Measurements from ENCODE around the gene VN1R4.
"Not testable (repeated sequence)": the region's sequence is repeated elsewhere in the genome, so short reads cannot be mapped to it uniquely, and the experiment has no call there.

The VN1R4 gene

GRCh38 chr19:53290758-53291549 is 23.4 kb upstream of the VN1R4 start:
- no peak overlapping the region for H3K4me2 ChIP-seq (ENCODE audit: low read length)
- no peak overlapping the region for H3K4me3 ChIP-seq (ENCODE audit: low read depth, low read length)
- no peaks in the 10 kb centered on the region for H3K36me3 ChIP-seq (ENCODE audit: control insufficient read depth, insufficient read depth, low read length)
- no peaks in the 10 kb centered on the region for H3K4me1 ChIP-seq
- peaks cover 3% of the 10 kb centered on the region for H3K9me3 ChIP-seq (ENCODE audit: control insufficient read depth, low read length)
- H3K79me2 ChIP-seq, result no peaks in the 10 kb centered on the region
- no peak overlapping the region for H3K27ac ChIP-seq
- no peaks in the 10 kb centered on the region for H3K27me3 ChIP-seq (ENCODE audit: control insufficient read depth, insufficient read depth, low read length)
- no peak for TF ChIP-seq CTCF (IDR thresholded peaks at IDR 0.05)
- no peak overlapping the region for H2AFZ ChIP-seq
- no peak overlapping the region for H3K9ac ChIP-seq

GRCh38 chr19:53285087-53285486 is 17.6 kb upstream of the VN1R4 start:
- no peak for TF ChIP-seq CTCF (IDR thresholded peaks at IDR 0.05)
- no peak overlapping the region for H3K9ac ChIP-seq

DNA sequence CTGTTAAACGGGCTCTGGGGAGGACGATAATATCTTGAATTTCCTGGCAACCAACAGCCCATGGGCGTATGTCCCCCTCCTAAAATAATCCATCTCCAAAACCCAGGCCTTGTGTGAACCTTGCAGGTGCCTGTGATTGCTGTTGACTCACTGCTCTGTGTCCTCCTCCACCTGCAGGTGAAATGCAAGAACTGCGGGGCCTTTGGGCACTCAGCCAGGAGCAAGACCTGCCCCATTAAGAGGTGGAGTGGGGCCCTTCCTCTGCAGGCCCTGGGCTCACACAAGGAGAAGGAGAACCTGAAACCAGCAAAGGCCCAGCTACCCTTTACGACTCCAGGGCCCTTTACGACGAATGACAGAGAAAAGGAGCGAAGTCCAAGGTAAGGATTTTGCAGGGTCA is 14.4 kb upstream of the VN1R4 start:
- H3K4me3 ChIP-seq (ENCODE audit: low read depth, low read length); H2AFZ ChIP-seq; H3K9ac ChIP-seq; H3K27ac ChIP-seq; H3K4me2 ChIP-seq (ENCODE audit: low read length); H3K9me3 ChIP-seq (ENCODE audit: control insufficient read depth, low read length); H3K79me2 ChIP-seq; H3K36me3 ChIP-seq (ENCODE audit: control insufficient read depth, insufficient read depth, low read length); H3K27me3 ChIP-seq (ENCODE audit: control insufficient read depth, insufficient read depth, low read length); H3K4me1 ChIP-seq: not testable (repeated sequence)

More at GRCh38 chr19:53285087-53285486, 17.6 kb upstream of the VN1R4 start:
- Histone ChIP-seq H3K4me2 (ENCODE audit: low read length) (no peak overlapping the region), H3K79me2 (no peaks in the 10 kb centered on the region), H3K36me3 (ENCODE audit: control insufficient read depth, insufficient read depth, low read length) (no peaks in the 10 kb centered on the region), H3K27ac (no peak overlapping the region), H3K9me3 (ENCODE audit: control insufficient read depth, low read length) (no peaks in the 10 kb centered on the region), H3K4me1 (no peaks in the 10 kb centered on the region), H3K27me3 (ENCODE audit: control insufficient read depth, insufficient read depth, low read length) (no peaks in the 10 kb centered on the region), H3K4me3 (ENCODE audit: low read depth, low read length) (no peak overlapping the region), H2AFZ (no peak overlapping the region)

GRCh38 chr19:53275480-53275879 is 8.0 kb upstream of the VN1R4 start:
- no peaks in the 10 kb centered on the region for H3K4me1 ChIP-seq
- H3K27ac ChIP-seq, result no peak overlapping the region
- no peaks in the 10 kb centered on the region for H3K27me3 ChIP-seq (ENCODE audit: control insufficient read depth, insufficient read depth, low read length)
- no peak overlapping the region for H3K4me3 ChIP-seq (ENCODE audit: low read depth, low read length)
- no peak overlapping the region for H3K9ac ChIP-seq
- no peaks in the 10 kb centered on the region for H3K79me2 ChIP-seq
- H3K4me2 ChIP-seq (ENCODE audit: low read length), result no peak overlapping the region
- no peaks in the 10 kb centered on the region for H3K36me3 ChIP-seq (ENCODE audit: control insufficient read depth, insufficient read depth, low read length)
- no peak for TF ChIP-seq CTCF (IDR thresholded peaks at IDR 0.05)
- H2AFZ ChIP-seq, result no peak overlapping the region
- H3K9me3 ChIP-seq (ENCODE audit: control insufficient read depth, low read length), result no peaks in the 10 kb centered on the region

DNA sequence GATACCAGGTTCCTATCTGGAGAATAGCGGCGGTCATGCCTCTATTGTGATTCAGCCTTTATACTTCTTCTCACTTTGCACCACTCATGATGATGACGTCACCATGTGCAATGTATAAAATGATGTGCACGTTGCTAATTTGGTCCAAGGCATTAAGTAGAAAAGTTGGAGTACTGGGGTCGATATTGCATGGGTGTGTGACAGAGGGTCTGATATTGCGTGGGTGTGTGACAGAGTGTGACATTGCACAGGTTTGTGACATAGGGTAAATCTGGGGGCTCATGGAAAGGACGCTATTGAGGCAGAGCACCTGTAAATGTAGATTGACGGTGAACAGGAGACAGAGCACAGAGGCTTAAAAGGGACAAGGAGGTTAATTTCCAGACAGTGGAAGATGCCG is 4.5 kb upstream of the VN1R4 start:
- TF ChIP-seq CTCF (IDR thresholded peaks at IDR 0.05), result no peak
- Histone ChIP-seq H3K4me1 (no peaks in the 10 kb centered on the region), H3K36me3 (ENCODE audit: control insufficient read depth, insufficient read depth, low read length) (no peaks in the 10 kb centered on the region), H3K27ac (no peak overlapping the region), H3K4me2 (ENCODE audit: low read length) (no peak overlapping the region), H3K27me3 (ENCODE audit: control insufficient read depth, insufficient read depth, low read length) (no peaks in the 10 kb centered on the region), H3K79me2 (no peaks in the 10 kb centered on the region), H3K9me3 (ENCODE audit: control insufficient read depth, low read length) (no peaks in the 10 kb centered on the region), H3K9ac (no peak overlapping the region), H3K4me3 (ENCODE audit: low read depth, low read length) (no peak overlapping the region), H2AFZ (no peak overlapping the region)

- not testable (repeated sequence) for H3K27ac ChIP-seq
Observed at GRCh38 chr19:53269861-53270260, 2.3 kb upstream of the VN1R4 start.

GRCh38 chr19:53257715-53258342 is 9.7 kb downstream of the VN1R4 start, which contains the start of gene VN1R2:
VN1R2 (plus strand) TSS chr19:53258292; CDS start chr19:53258376, 84 bp downstream.
- not testable (repeated sequence) for H3K4me1 ChIP-seq; H3K27ac ChIP-seq; H3K4me3 ChIP-seq (ENCODE audit: low read depth, low read length); H2AFZ ChIP-seq; H3K9ac ChIP-seq; H3K79me2 ChIP-seq; H3K27me3 ChIP-seq (ENCODE audit: control insufficient read depth, insufficient read depth, low read length); H3K9me3 ChIP-seq (ENCODE audit: control insufficient read depth, low read length); H3K36me3 ChIP-seq (ENCODE audit: control insufficient read depth, insufficient read depth, low read length); H3K4me2 ChIP-seq (ENCODE audit: low read length)

More at GRCh38 chr19:53269861-53270260, 2.3 kb upstream of the VN1R4 start:
- not testable (repeated sequence) for H3K27me3 ChIP-seq (ENCODE audit: control insufficient read depth, insufficient read depth, low read length); H3K4me3 ChIP-seq (ENCODE audit: low read depth, low read length); H3K4me2 ChIP-seq (ENCODE audit: low read length); H3K36me3 ChIP-seq (ENCODE audit: control insufficient read depth, insufficient read depth, low read length); H3K79me2 ChIP-seq; H3K9me3 ChIP-seq (ENCODE audit: control insufficient read depth, low read length); H3K9ac ChIP-seq; H3K4me1 ChIP-seq; H2AFZ ChIP-seq
